Right renal cortex interstitium (tissue), 3 donors: ENCODE results near the gene USP22. TPM values are rescaled to one million over a fixed set of nuclear protein-coding genes. Genes with fewer than 3 reads are reported as not detected.

Experiments used
- DNase-seq, 3 donors: peaks; one replicate each; pipeline ENCODE4 v3.0.0-alpha.2; 2013; ENCODE audit warnings: low read depth in 3 of 3, low spot score in 2 of 3
- polyA plus RNA-seq, 3 donors: library from polyadenylated mRNA; unstranded; fragments of 120-200 nt; gene quantifications; one replicate each; pipeline ENCODE4 v1.2.1, GENCODE V29; 2013; ENCODE audit not compliant: insufficient read length in 3 of 3

USP22 gene
- polyA plus RNA-seq, 3 donors, result 217 to 235 (median 223) TPM

- DNase-seq, result no peak
These were observed 18.8 kb downstream of the USP22 start for GRCh38 chr17:21024024-21024423.

DNA sequence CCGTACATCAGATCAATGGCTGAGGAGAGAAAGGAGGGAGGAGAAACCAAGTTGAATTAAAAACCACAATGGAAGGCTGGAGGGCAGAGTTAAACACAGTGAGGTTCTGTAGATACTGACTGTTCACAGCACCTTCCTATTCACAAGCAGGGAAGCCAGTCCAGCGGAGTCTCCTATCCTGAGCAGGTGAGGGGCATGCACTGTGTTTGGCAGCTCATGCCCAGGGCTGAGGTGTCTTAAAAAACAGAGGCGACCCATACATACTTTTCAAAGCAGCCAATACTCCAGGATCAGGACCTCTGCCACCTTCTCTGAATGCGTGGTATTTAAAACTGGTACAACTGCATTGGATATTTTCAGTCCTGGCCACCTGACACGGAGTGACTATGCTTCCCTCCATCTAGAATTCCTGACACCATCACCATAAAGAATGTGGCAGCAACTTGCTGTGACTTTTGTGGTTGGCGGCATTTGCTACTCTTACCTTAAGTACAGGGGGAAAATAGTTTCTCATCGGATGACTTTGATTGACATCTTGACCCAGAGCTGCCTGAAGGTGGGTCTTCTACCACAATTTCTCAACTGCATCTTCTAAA is 21.5 kb downstream of the USP22 start:
- DNase-seq, result no peak

DNA sequence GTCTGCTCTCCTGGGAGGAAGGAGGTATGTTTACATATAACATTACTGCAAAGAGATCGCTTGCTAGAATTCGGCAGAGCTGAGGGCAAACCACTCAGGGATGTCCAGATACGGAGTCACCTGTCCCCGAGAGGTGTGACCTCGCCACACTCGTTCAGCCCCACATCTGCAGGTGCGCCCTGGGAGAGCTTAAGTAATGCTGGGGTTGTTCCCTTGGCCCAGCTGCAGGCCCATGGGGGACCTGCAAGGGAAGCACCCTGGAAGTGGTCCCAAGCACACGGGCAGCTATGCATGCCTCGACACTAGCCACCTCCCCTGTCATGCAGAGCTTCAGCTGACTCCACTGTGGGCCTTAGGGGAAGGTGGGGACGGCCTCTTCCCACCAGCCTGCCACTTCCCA is 22.2 kb downstream of the USP22 start:
- no peak for DNase-seq

GRCh38 chr17:21019976-21020586 is 22.7 kb downstream of the USP22 start:
- no peak for DNase-seq

- no peak for DNase-seq
These were observed 23.9 kb downstream of the USP22 start for GRCh38 chr17:21018894-21019293.

DNA sequence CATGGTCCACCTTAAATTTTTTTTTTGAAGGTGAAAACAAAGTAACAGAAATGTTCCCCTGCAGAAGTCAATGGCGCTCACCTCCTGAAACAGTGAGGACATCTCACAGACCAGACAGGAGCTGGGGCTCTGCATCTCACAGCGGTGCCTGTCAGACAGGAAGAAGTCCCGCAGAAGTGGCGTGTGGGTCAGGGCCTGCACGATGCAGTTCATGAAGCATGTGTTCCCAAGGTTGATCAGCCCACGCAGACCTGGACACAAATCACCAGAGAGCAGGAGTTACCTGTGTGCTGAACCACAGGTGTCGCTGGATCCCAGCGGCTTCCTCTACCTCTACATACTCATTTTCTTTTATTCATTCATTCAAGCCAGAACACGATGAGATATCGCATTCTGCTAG is 24.9 kb downstream of the USP22 start:
- DNase-seq, result no peak

DNA sequence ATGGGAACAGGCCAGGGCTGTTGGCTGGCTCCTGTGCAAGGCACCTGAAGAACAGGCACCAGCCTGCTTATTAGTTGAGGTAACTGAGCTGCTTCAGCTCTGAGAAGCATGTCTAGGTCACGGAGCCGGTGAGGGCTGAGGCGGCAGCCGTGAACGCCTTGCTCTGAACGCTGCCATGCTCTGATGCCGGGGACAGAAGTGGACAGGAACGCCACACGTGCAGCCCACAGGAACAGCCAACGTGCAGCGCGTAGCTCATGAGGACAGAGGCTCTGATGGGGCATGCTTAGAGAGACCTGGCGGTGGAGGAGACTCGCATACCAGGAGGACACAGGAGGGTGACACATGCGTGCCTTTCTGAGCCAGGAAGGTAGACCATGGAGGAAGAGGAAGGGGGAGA is 25.6 kb downstream of the USP22 start:
- DNase-seq, result no peak

DNA sequence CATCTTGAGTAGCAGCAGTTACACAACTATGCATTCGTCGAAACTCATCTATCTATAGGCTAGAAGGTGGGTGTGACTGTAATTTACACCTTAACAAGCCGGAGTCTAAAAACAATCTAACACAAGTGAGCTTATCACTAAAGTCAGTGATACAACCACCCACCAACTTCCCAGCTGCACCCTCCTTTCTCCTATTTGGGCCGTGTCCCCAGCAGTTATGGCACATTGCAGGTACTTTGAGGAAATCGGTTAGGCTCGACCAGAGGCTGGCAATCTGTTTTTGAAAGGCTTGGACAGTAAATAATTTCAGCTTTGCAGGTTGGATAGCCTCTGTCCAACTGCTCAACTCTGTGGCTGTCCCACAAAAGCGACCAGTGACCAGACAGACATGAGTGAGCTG is 26.0 kb downstream of the USP22 start:
- no peak for DNase-seq

DNA sequence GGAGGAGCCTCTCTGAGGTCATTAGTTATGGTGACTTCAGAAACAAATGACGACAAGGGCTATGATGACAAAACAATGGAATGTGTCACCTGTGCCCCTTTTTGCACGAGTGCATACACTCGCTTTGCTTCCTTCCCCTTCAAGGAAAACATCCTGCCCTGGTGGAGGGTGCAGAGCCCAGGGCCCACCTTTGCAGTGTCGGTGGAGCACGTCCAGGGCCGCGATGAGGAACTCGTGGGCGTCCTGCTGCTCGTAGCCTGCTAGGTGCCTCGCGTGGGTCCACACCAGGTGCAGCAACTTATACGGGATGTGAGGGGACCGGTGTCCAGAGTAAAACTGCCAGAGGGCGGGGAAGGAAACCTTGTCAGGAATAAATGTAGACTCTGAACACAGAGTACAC is 27.2 kb downstream of the USP22 start:
- no peak for DNase-seq

GRCh38 chr17:21014498-21014897 is 28.3 kb downstream of the USP22 start:
- no peak for DNase-seq

- DNase-seq, result no peak
These were observed 28.8 kb downstream of the USP22 start for GRCh38 chr17:21013983-21014382.

DNA sequence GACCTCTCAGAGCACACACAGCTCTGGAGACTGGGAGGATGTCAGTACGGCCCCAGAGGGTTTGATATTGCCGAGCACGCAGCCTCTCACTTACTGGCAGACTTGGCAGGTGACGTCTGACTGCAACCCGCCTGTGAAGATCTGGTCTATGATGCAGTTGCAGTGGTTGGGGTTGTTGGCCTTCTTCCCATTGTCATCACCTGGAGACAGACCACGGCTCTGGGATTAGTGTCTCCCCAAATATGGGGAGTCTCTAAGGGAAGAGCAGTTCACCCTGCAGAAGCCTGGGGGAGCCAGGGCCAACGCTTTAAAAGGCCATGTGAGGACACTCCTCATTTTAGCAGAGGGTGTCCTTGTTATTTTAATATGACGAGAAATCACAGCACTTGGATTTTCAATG is 30.1 kb downstream of the USP22 start:
- DNase-seq, result no peak

DNA sequence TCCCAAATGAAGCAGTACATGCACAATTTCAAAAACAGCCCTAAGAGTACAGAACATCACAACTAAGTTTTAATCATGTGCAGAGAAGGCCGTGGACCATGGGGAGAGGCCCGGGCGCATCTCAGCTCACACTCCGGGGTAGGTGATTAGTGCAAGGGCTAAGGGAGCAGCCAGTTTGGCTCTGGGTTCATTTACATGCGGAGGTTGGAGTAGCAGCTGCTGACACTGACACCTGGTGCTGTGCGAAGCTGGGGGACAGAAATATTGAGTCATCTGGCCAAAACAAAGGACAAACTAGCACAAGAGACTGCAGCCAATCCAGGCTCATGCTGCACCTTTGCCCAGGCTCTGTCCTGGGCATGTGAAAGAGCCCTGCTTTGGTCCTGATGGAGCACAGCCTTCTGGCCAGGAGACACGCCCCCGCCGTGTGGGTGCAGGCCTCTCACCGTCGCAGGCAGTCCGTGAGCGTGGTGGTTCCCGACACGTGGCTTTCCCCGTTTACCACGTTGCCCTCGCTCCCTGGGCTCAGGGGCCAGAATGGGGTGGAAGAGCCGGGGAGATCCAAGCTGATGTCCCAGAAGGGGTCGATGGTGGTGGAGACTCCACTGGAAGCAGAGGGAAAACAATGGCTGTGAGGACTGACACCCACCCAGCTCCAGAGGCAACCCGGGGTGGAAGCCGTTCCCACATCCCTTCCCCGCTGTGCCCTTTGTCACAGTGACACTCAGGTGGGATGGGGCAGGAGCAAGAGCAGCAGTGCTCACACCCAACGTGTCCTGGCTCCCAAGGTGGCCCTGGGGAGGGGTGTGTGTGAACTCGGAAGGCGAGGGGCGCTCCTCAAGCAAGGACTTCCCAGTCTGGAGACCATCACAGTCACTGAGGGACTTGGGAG is 31.9 kb downstream of the USP22 start:
- no peak for DNase-seq

GRCh38 chr17:21008992-21009671 is 33.7 kb downstream of the USP22 start:
- DNase-seq, result no peak

DNA sequence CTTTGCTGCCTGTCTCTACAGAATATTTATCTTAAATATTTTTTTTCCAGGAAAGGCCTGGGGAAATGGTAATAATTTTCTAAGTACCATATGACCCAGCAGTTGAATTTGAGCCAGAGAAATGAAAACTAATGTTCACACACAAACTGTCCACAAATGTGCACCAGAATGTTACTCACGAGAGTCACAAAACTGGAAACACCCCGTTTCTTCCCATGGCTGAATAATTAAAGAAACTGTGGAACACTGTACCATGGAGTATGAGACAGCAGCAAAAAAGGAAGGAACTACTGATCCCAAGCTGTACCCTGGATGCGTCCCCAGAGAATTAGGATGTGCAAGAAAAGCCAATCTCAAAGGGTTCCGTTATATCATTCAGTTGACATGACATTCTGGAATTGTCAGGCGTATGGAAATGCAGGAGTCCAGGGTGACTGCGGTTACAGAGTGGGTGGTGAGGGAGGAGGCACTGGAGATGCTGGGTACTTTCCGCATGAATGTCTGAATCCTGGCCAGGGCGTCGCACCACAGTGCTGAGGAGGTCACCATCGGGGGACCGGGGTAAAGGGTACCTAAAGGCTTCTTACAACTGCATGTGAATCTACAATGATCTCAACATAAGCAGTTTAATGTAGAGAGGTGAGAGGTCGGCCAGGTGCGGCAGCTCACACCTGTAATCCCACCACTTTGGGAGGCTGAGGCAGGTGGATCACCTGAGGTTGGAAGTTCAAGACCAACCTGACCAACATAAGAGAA is 34.5 kb downstream of the USP22 start:
- DNase-seq, result no peak

GRCh38 chr17:21007646-21008045 is 35.2 kb downstream of the USP22 start:
- DNase-seq, result no peak

DNA sequence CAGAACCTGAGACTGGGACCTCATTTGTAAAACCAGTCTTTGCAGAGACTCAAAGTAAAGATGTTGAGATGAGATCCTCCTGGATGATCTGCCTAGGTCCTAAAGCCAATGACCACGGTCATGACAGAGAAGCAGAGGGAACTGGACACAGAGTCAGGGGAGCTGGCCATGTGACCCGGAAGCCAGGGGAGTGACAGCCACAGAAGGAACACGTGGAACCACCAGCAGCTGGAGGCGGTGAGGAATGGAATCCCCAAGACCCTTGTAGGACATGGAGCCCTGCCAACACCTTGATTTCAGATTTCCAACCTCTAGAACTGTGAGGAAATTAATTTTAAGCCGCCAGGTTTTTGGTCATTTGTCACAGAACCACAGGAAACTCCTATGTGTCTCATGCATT is 37.0 kb downstream of the USP22 start:
- no peak for DNase-seq

GRCh38 chr17:21005367-21005766 is 37.4 kb downstream of the USP22 start:
- DNase-seq, result no peak

- DNase-seq, result no peak
These were observed 38.5 kb downstream of the USP22 start for GRCh38 chr17:21004016-21004930.
